Activated CD4-positive, alpha-beta T cell treated with anti-CD3 and anti-CD28 coated beads for 36 hours (primary cell): Measurements from ENCODE around the gene PTCD2. TPM values are rescaled to one million over a fixed set of nuclear protein-coding genes. Genes with fewer than 3 reads are reported as not detected.
"Not testable (repeated sequence)": the region's sequence is repeated elsewhere in the genome, so short reads cannot be mapped to it uniquely, and the experiment has no call there.

Experiments used
- ATAC-seq: fragments of 200-7000 bp; cut with Tn5 transposase; one replicate; pipeline ENCODE4 v1.10.0; 2021; ENCODE audit warnings: mild to moderate bottlenecking, moderate library complexity
- CTCF ChIA-PET: fragments of 350-600 bp; sonication (Branson Sonifier 250); formaldehyde crosslinking; loops from one replicate; lab custom pipeline; 2021; ENCODE audit warnings: antibody characterized with exemption; lab: Charles Lee
- POLR2A ChIA-PET: fragments of 350-600 bp; sonication (Branson Sonifier 250); formaldehyde crosslinking; loops from one replicate; lab custom pipeline; 2021; ENCODE audit warnings: antibody characterized with exemption, inconsistent platforms; lab: Charles Lee
- DNase-seq: peaks from one replicate; pipeline ENCODE4 v3.0.0-alpha.2; 2020
- H3K27ac Mint-ChIP-seq: one replicate; pipeline ENCODE4 v1.8.0; 2021; ENCODE audit warnings: mixed read lengths
- H3K27me3 Mint-ChIP-seq: one replicate; pipeline ENCODE4 v1.8.0; 2021; ENCODE audit warnings: mixed read lengths
- H3K36me3 Mint-ChIP-seq: one replicate; pipeline ENCODE4 v1.8.0; 2021; ENCODE audit warnings: low read depth, mixed read lengths
- H3K4me1 Mint-ChIP-seq: one replicate; pipeline ENCODE4 v1.8.0; 2021; ENCODE audit warnings: mixed read lengths
- H3K4me3 Mint-ChIP-seq: one replicate; pipeline ENCODE4 v1.8.0; 2021; ENCODE audit warnings: mild to moderate bottlenecking, moderate library complexity, mixed read lengths
- H3K9me3 Mint-ChIP-seq: one replicate; pipeline ENCODE4 v1.8.0; 2021; ENCODE audit warnings: low read depth, mixed read lengths
- intact Hi-C, 2 experiments: fragments of 100-400 bp; cut with DNase I in 1 of 2; cut with micrococcal nuclease in 1 of 2; formaldehyde crosslinking; loops; one replicate each; pipeline versions ENCODE4 v1.14.2 to v1.15.1; 2022 to 2024; cut with DNase I, micrococcal nuclease
- total RNA-seq, 2 experiments: library from RNA; stranded (reverse); gene quantifications; one replicate each; pipeline ENCODE4 v1.2.3, GENCODE V29; 2021

The PTCD2 gene
- total RNA-seq, 2 experiments from 2014 or later, result 10.4 to 14.1 TPM

GRCh38 chr5:72298136-72298535, 22.0 kb upstream of the PTCD2 start:
- POLR2A ChIA-PET, H3K27ac Mint-ChIP-seq, H3K27me3 Mint-ChIP-seq, intact Hi-C loops, H3K9me3 Mint-ChIP-seq, DNase-seq, ATAC-seq, H3K4me3 Mint-ChIP-seq: not testable (repeated sequence)
- CTCF ChIA-PET, result interaction anchor here (1.1 kb wide), 1 partner anchor 16 kb away, joined by 3 read pairs; no protein-coding TSS in a partner anchor
- H3K36me3 Mint-ChIP-seq, result peaks cover 56% of the 10 kb centered on the region
- H3K4me1 Mint-ChIP-seq, result peaks cover 12% of the 10 kb centered on the region

- ChIA-PET CTCF (interaction anchor here (1.1 to 1.6 kb wide), 3 partner anchors 10 to 18 kb away, joined by 3 to 5 read pairs (median 4); no protein-coding TSS in a partner anchor), POLR2A (no interaction called here)
- Mint-ChIP-seq H3K27ac (no peak overlapping the region), H3K4me3 (no peak overlapping the region), H3K36me3 (peaks cover 52% of the 10 kb centered on the region), H3K27me3 (no peaks in the 10 kb centered on the region), H3K9me3 (no peaks in the 10 kb centered on the region), H3K4me1 (peaks cover 12% of the 10 kb centered on the region)
- ATAC-seq (no peak), DNase-seq (no peak)
- intact Hi-C loops, result no loop called here
Measured at GRCh38 chr5:72298711-72299110, 21.5 kb upstream of the PTCD2 start.

- H3K27ac Mint-ChIP-seq, result no peak overlapping the region
- H3K4me1 Mint-ChIP-seq, result peaks cover 22% of the 10 kb centered on the region
- H3K4me3 Mint-ChIP-seq, result no peak overlapping the region
- no peaks in the 10 kb centered on the region for H3K27me3 Mint-ChIP-seq
- intact Hi-C loops, result loop anchor here (10.0 kb wide), 3 partner anchors 516 to 1264 kb away; partner anchors contain the start of genes BDP1 (in 2 of the 2), ANKRA2 (in 1 of the 2) and UTP15 (in 1 of the 2)
- ChIA-PET POLR2A (no interaction called here), CTCF (interaction anchor here (1.6 kb wide), 1 partner anchor 20 kb away, joined by 5 read pairs; no protein-coding TSS in a partner anchor)
- H3K36me3 Mint-ChIP-seq, result peaks cover 42% of the 10 kb centered on the region
- no peak for ATAC-seq
- no peaks in the 10 kb centered on the region for H3K9me3 Mint-ChIP-seq
- no peak for DNase-seq
Measured at GRCh38 chr5:72300590-72301339, 19.4 kb upstream of the PTCD2 start.

- Mint-ChIP-seq H3K27me3 (no peaks in the 10 kb centered on the region), H3K9me3 (no peaks in the 10 kb centered on the region), H3K4me1 (peaks cover 24% of the 10 kb centered on the region), H3K27ac (no peak overlapping the region), H3K4me3 (no peak overlapping the region), H3K36me3 (peaks cover 36% of the 10 kb centered on the region)
- CTCF ChIA-PET, result interaction anchor here (0.6 to 0.7 kb wide), 2 partner anchors 97 to 155 kb away, joined by 3 read pairs; no protein-coding TSS in a partner anchor
- POLR2A ChIA-PET, result no interaction called here
- intact Hi-C loops, result loop anchor here (10.0 kb wide), 3 partner anchors 517 to 1263 kb away; partner anchors contain the start of genes BDP1 (in 2 of the 2), ANKRA2 (in 1 of the 2) and UTP15 (in 1 of the 2)
- ATAC-seq (no peak), DNase-seq (no peak)
Measured at GRCh38 chr5:72301557-72301956, 18.6 kb upstream of the PTCD2 start.

GRCh38 chr5:72302171-72302570, 18.0 kb upstream of the PTCD2 start:
- DNase-seq (no peak), ATAC-seq (no peak)
- Mint-ChIP-seq H3K27me3 (no peaks in the 10 kb centered on the region), H3K9me3 (no peaks in the 10 kb centered on the region), H3K4me1 (peaks cover 24% of the 10 kb centered on the region), H3K4me3 (no peak overlapping the region), H3K27ac (no peak overlapping the region), H3K36me3 (peaks cover 32% of the 10 kb centered on the region)
- intact Hi-C loops, result loop anchor here (10.0 kb wide), 3 partner anchors 517 to 1263 kb away; partner anchors contain the start of genes BDP1 (in 2 of the 2), ANKRA2 (in 1 of the 2) and UTP15 (in 1 of the 2)
- CTCF ChIA-PET, result interaction anchor here (0.6 to 0.7 kb wide), 3 partner anchors 9 to 155 kb away, joined by 3 read pairs; no protein-coding TSS in a partner anchor
- POLR2A ChIA-PET, result no interaction called here

GRCh38 chr5:72305194-72306142, 14.7 kb upstream of the PTCD2 start:
- Mint-ChIP-seq H3K4me3 (no peak overlapping the region), H3K36me3 (peaks cover 37% of the 10 kb centered on the region), H3K9me3 (no peaks in the 10 kb centered on the region), H3K27me3 (no peaks in the 10 kb centered on the region), H3K4me1 (peaks cover 32% of the 10 kb centered on the region), H3K27ac (no peak overlapping the region)
- intact Hi-C loops, result loop anchor here (5.0 to 10.0 kb wide), 6 partner anchors 73 to 1259 kb away; partner anchors contain the start of genes BDP1 (in 2 of the 2), ANKRA2 (in 1 of the 2), MCCC2 (in 1 of the 2) and TNPO1 (in 1 of the 2)
- ChIA-PET CTCF (interaction anchor here (0.9 to 1.8 kb wide), 6 partner anchors 9 to 67 kb away, joined by 3 to 7 read pairs (median 3); no protein-coding TSS in a partner anchor), POLR2A (interaction anchor here (0.6 kb wide), 1 partner anchor 657 kb away, joined by 3 read pairs; no protein-coding TSS in a partner anchor)
- no peak for ATAC-seq
- DNase-seq, result no peak

GRCh38 chr5:72307573-72307967, 12.6 kb upstream of the PTCD2 start:
- Mint-ChIP-seq H3K27ac (peak overlapping the region; percentile 87), H3K9me3 (no peaks in the 10 kb centered on the region), H3K4me1 (peaks cover 28% of the 10 kb centered on the region), H3K4me3 (peak overlapping the region; percentile 86), H3K27me3 (no peaks in the 10 kb centered on the region), H3K36me3 (peaks cover 34% of the 10 kb centered on the region)
- CTCF ChIA-PET, result interaction anchor here (0.7 to 3.0 kb wide), 10 partner anchors 11 to 840 kb away, joined by 3 to 39 read pairs (median 3); partner anchors contain the start of genes MRPS27 and PTCD2
- no peak for ATAC-seq
- no peak for DNase-seq
- POLR2A ChIA-PET, result interaction anchor here (0.5 to 1.0 kb wide), 3 partner anchors 12 to 454 kb away, joined by 3 to 5 read pairs (median 4); partner anchors contain the start of genes MRPS27 and PTCD2
- intact Hi-C loops, result loop anchor here (5.0 to 10.0 kb wide), 6 partner anchors 75 to 1257 kb away; partner anchors contain the start of genes BDP1 (in 2 of the 2), ANKRA2 (in 1 of the 2), MCCC2 (in 1 of the 2) and TNPO1 (in 1 of the 2)

GRCh38 chr5:72307968-72308852, 12.0 kb upstream of the PTCD2 start:
- Mint-ChIP-seq H3K9me3 (no peaks in the 10 kb centered on the region), H3K36me3 (peaks cover 35% of the 10 kb centered on the region), H3K4me3 (peak overlapping the region; percentile 86), H3K27me3 (no peaks in the 10 kb centered on the region), H3K27ac (peak overlapping the region; percentile 96), H3K4me1 (peaks cover 28% of the 10 kb centered on the region)
- DNase-seq, result peak; percentile 97
- CTCF ChIA-PET, result interaction anchor here (0.7 to 3.0 kb wide), 15 partner anchors 9 to 526 kb away, joined by 3 to 39 read pairs (median 3); partner anchors contain the start of genes MRPS27 and PTCD2
- ATAC-seq, result peak; percentile 99
- POLR2A ChIA-PET, result interaction anchor here (0.5 to 1.4 kb wide), 5 partner anchors 10 to 453 kb away, joined by 3 to 10 read pairs (median 5); partner anchors contain the start of genes MRPS27 and PTCD2
- intact Hi-C loops, result loop anchor here (1.0 to 10.0 kb wide), 10 partner anchors 12 to 1257 kb away; partner anchors contain the start of genes BDP1 (in 2 of the 2), MCCC2 (in 2 of the 2), MRPS27 (in 2 of the 2) and PTCD2 (in 2 of the 2)

- CTCF ChIA-PET, result interaction anchor here (0.9 to 3.0 kb wide), 9 partner anchors 8 to 526 kb away, joined by 3 to 39 read pairs (median 4); partner anchors contain the start of genes MRPS27 and PTCD2
- peaks cover 29% of the 10 kb centered on the region for H3K4me1 Mint-ChIP-seq
- DNase-seq (no peak), ATAC-seq (no peak)
- H3K4me3 Mint-ChIP-seq, result peak overlapping the region; percentile 86
- POLR2A ChIA-PET, result interaction anchor here (1.1 to 1.4 kb wide), 2 partner anchors 10 to 11 kb away, joined by 5 to 10 read pairs; partner anchors contain the start of genes MRPS27 and PTCD2
- H3K27ac Mint-ChIP-seq, result peak overlapping the region; percentile 96
- no peaks in the 10 kb centered on the region for H3K27me3 Mint-ChIP-seq
- intact Hi-C loops, result loop anchor here (1.0 to 10.0 kb wide), 10 partner anchors 11 to 1256 kb away; partner anchors contain the start of genes BDP1 (in 2 of the 2), MCCC2 (in 2 of the 2), MRPS27 (in 2 of the 2) and PTCD2 (in 2 of the 2)
- no peaks in the 10 kb centered on the region for H3K9me3 Mint-ChIP-seq
- H3K36me3 Mint-ChIP-seq, result peaks cover 38% of the 10 kb centered on the region
Measured at GRCh38 chr5:72308853-72309191, 11.4 kb upstream of the PTCD2 start.
